NCI-H446 (cell line): ENCODE data around the gene MYZAP.

ENCODE experiments used
- DNase-seq, 2 experiments: peaks; one replicate each; lab custom pipeline; 2025; lab: John Stamatoyannopoulos, UW

MYZAP gene

GRCh38 chr15:57591822-57592367 lies at the start of gene MYZAP:
MYZAP (plus strand) TSS chr15:57591904; CDS start chr15:57592035, 131 bp downstream.
- no peak for DNase-seq

GRCh38 chr15:57542505-57542817 lies 49.2 kb upstream of the MYZAP start:
- DNase-seq: no peak

GRCh38 chr15:57544848-57545480 lies 46.7 kb upstream of the MYZAP start:
- no peak for DNase-seq

- no peak for DNase-seq
Observed at GRCh38 chr15:57545995-57546394, 45.7 kb upstream of the MYZAP start.

GRCh38 chr15:57547243-57547755 lies 44.4 kb upstream of the MYZAP start:
- no peak for DNase-seq

- no peak for DNase-seq
Observed at GRCh38 chr15:57548351-57548750, 43.4 kb upstream of the MYZAP start.

GRCh38 chr15:57548835-57549234 lies 42.9 kb upstream of the MYZAP start:
- no peak for DNase-seq

- DNase-seq: no peak
Observed at GRCh38 chr15:57549935-57550334, 41.8 kb upstream of the MYZAP start.

- DNase-seq: no peak
Observed at GRCh38 chr15:57550640-57551039, 41.1 kb upstream of the MYZAP start.

- DNase-seq: peak in 1 of 2 experiments; percentile 29
Observed at GRCh38 chr15:57551715-57552677, 39.7 kb upstream of the MYZAP start.

- no peak for DNase-seq
Observed at GRCh38 chr15:57552678-57553334, 38.9 kb upstream of the MYZAP start.

GRCh38 chr15:57553526-57553925 lies 38.2 kb upstream of the MYZAP start:
- DNase-seq: no peak

GRCh38 chr15:57554063-57554811 lies 37.5 kb upstream of the MYZAP start:
- DNase-seq: peak; percentile 68 to 93

GRCh38 chr15:57554812-57555179 lies 36.9 kb upstream of the MYZAP start:
- peak in 1 of 2 experiments; percentile 47 for DNase-seq

GRCh38 chr15:57555270-57555669 lies 36.4 kb upstream of the MYZAP start:
- DNase-seq: peak in 1 of 2 experiments; percentile 31

GRCh38 chr15:57556040-57556439 lies 35.7 kb upstream of the MYZAP start:
- no peak for DNase-seq

- DNase-seq: no peak
Observed at GRCh38 chr15:57557267-57557666, 34.4 kb upstream of the MYZAP start.

- no peak for DNase-seq
Observed at GRCh38 chr15:57557810-57558209, 33.9 kb upstream of the MYZAP start.

GRCh38 chr15:57559875-57560274 lies 31.8 kb upstream of the MYZAP start:
- peak in 1 of 2 experiments; percentile 43 for DNase-seq

- peak; percentile 74 to 88 for DNase-seq
Observed at GRCh38 chr15:57561041-57561711, 30.5 kb upstream of the MYZAP start.

GRCh38 chr15:57562196-57562769 lies 29.4 kb upstream of the MYZAP start:
- no peak for DNase-seq
